ENCODE data around the gene SFI1.

- TF ChIP-seq CTCF (conservative IDR thresholded peaks at IDR 0.05; ENCODE audit: low read depth, low read length) (no peak), EZH2 (IDR thresholded peaks at IDR 0.05; ENCODE audit: borderline replicate concordance, low read depth, low read length, poor library complexity, severe bottlenecking) (no peak)
Observed at GRCh38 chr22:31605851-31606585, 109.7 kb downstream of the SFI1 start.
